ENCODE data around the gene SLC29A2. TPM values are rescaled to one million over a fixed set of nuclear protein-coding genes. Genes with fewer than 3 reads are reported as not detected.
A peak's percentile ranks its signal among the peaks of the same experiment; 100 is the strongest.
"Not testable (repeated sequence)": the region's sequence is repeated elsewhere in the genome, so short reads cannot be mapped to it uniquely, and the experiment has no call there.

SLC29A2 gene
- total RNA-seq, 2 experiments from 2014 or later: 10.3 to 10.6 TPM

- H3K4me3 Mint-ChIP-seq: no peak overlapping the region
- peaks cover 4% of the 10 kb centered on the region for H3K4me1 Mint-ChIP-seq (ENCODE audit: low read depth)
- no peaks in the 10 kb centered on the region for H3K36me3 Mint-ChIP-seq
- intact Hi-C loops (cut with micrococcal nuclease): no loop called here
- POLR2A ChIA-PET: no interaction called here
- CTCF ChIA-PET: interaction anchor here (1.1 to 4.4 kb wide), 4 partner anchors 10 to 267 kb away, joined by 4 to 25 read pairs (median 5); partner anchors contain the start of genes MRPL11 and NPAS4
- DNase-seq: no peak
- H3K27ac Mint-ChIP-seq: no peak overlapping the region
- peaks cover 37% of the 10 kb centered on the region for H3K27me3 Mint-ChIP-seq
- no peaks in the 10 kb centered on the region for H3K9me3 Mint-ChIP-seq
These were observed 39.8 kb upstream of the SLC29A2 start for GRCh38 chr11:66411323-66411722.

- CTCF ChIA-PET: interaction anchor here (0.6 to 4.9 kb wide), 6 partner anchors 7 to 273 kb away, joined by 3 to 104 read pairs (median 26); partner anchors contain the start of genes MRPL11, NPAS4 and RBM4B
- Mint-ChIP-seq H3K27me3 (peaks cover 26% of the 10 kb centered on the region), H3K9me3 (no peaks in the 10 kb centered on the region), H3K27ac (no peak overlapping the region), H3K36me3 (no peaks in the 10 kb centered on the region), H3K4me3 (no peak overlapping the region), H3K4me1 (ENCODE audit: low read depth) (peaks cover 4% of the 10 kb centered on the region)
- intact Hi-C loops (cut with micrococcal nuclease): no loop called here
- POLR2A ChIA-PET: no interaction called here
- no peak for DNase-seq
These were observed 38.6 kb upstream of the SLC29A2 start for GRCh38 chr11:66410191-66410590.

- intact Hi-C loops (cut with micrococcal nuclease): loop anchor here (2.0 kb wide), 1 partner anchor 30 kb away; the partner anchor contains the start of gene MRPL11
These were observed 37.7 kb upstream of the SLC29A2 start for GRCh38 chr11:66409226-66409625.

GRCh38 chr11:66408488-66409214, 37.1 kb upstream of the SLC29A2 start:
- DNase-seq: peak; percentile 93
- intact Hi-C loops (cut with micrococcal nuclease): loop anchor here (1.0 to 2.0 kb wide), 5 partner anchors 10 to 270 kb away; partner anchors contain the start of genes DPP3 and MRPL11
- Mint-ChIP-seq H3K27me3 (peaks cover 17% of the 10 kb centered on the region), H3K9me3 (no peaks in the 10 kb centered on the region), H3K36me3 (no peaks in the 10 kb centered on the region), H3K4me1 (ENCODE audit: low read depth) (peaks cover 4% of the 10 kb centered on the region), H3K27ac (no peak overlapping the region), H3K4me3 (peak overlapping the region; percentile 67)
- ChIA-PET CTCF (interaction anchor here (0.6 to 4.9 kb wide), 25 partner anchors 8 to 691 kb away, joined by 3 to 104 read pairs (median 4); partner anchors contain the start of genes DPP3, MRPL11, NPAS4 and PELI3), POLR2A (no interaction called here)

More at GRCh38 chr11:66409226-66409625, 37.7 kb upstream of the SLC29A2 start:
- ChIA-PET POLR2A (no interaction called here), CTCF (interaction anchor here (0.7 to 4.9 kb wide), 23 partner anchors 8 to 269 kb away, joined by 3 to 104 read pairs (median 5); partner anchors contain the start of genes DPP3, MRPL11, NPAS4 and PELI3)
- Mint-ChIP-seq H3K27ac (no peak overlapping the region), H3K4me1 (ENCODE audit: low read depth) (peaks cover 4% of the 10 kb centered on the region), H3K9me3 (no peaks in the 10 kb centered on the region), H3K4me3 (no peak overlapping the region), H3K27me3 (peaks cover 18% of the 10 kb centered on the region), H3K36me3 (no peaks in the 10 kb centered on the region)
- no peak for DNase-seq

- peaks cover 4% of the 10 kb centered on the region for H3K4me1 Mint-ChIP-seq (ENCODE audit: low read depth)
- no peaks in the 10 kb centered on the region for H3K36me3 Mint-ChIP-seq
- intact Hi-C loops (cut with micrococcal nuclease): loop anchor here (1.0 to 2.0 kb wide), 5 partner anchors 11 to 271 kb away; partner anchors contain the start of genes DPP3 and MRPL11
- H3K4me3 Mint-ChIP-seq: no peak overlapping the region
- ChIA-PET CTCF (interaction anchor here (0.7 to 4.9 kb wide), 14 partner anchors 10 to 390 kb away, joined by 3 to 104 read pairs (median 8); partner anchors contain the start of genes DPP3, MRPL11, NPAS4 and RBM4B), POLR2A (no interaction called here)
- no peaks in the 10 kb centered on the region for H3K9me3 Mint-ChIP-seq
- no peak for DNase-seq
- no peak overlapping the region for H3K27ac Mint-ChIP-seq
- peaks cover 12% of the 10 kb centered on the region for H3K27me3 Mint-ChIP-seq
These were observed 36.1 kb upstream of the SLC29A2 start for GRCh38 chr11:66407651-66408050.

- POLR2A ChIA-PET: no interaction called here
- Mint-ChIP-seq H3K27ac (no peak overlapping the region), H3K4me1 (ENCODE audit: low read depth) (no peaks in the 10 kb centered on the region), H3K9me3 (no peaks in the 10 kb centered on the region), H3K36me3 (no peaks in the 10 kb centered on the region), H3K27me3 (peaks cover 5% of the 10 kb centered on the region), H3K4me3 (no peak overlapping the region)
- CTCF ChIA-PET: no interaction called here
- intact Hi-C loops (cut with micrococcal nuclease): no loop called here
- DNase-seq: no peak
These were observed 22.4 kb upstream of the SLC29A2 start for GRCh38 chr11:66393954-66394353.

- Mint-ChIP-seq H3K4me3 (no peak overlapping the region), H3K36me3 (no peaks in the 10 kb centered on the region), H3K9me3 (no peaks in the 10 kb centered on the region), H3K27me3 (peaks cover 4% of the 10 kb centered on the region), H3K27ac (no peak overlapping the region), H3K4me1 (ENCODE audit: low read depth) (peaks cover 4% of the 10 kb centered on the region)
- POLR2A ChIA-PET: no interaction called here
- intact Hi-C loops (cut with micrococcal nuclease): no loop called here
- CTCF ChIA-PET: interaction anchor here (1.0 to 3.3 kb wide), 3 partner anchors 14 to 79 kb away, joined by 3 to 45 read pairs (median 4); no protein-coding TSS in a partner anchor
- DNase-seq: no peak
These were observed 19.8 kb upstream of the SLC29A2 start for GRCh38 chr11:66391322-66391721.

GRCh38 chr11:66388780-66389386, 17.3 kb upstream of the SLC29A2 start:
- Mint-ChIP-seq H3K4me1 (ENCODE audit: low read depth) (peaks cover 8% of the 10 kb centered on the region), H3K27me3 (peaks cover under 1% of the 10 kb centered on the region), H3K36me3 (no peaks in the 10 kb centered on the region), H3K27ac (no peak overlapping the region), H3K4me3 (no peak overlapping the region), H3K9me3 (no peaks in the 10 kb centered on the region)
- POLR2A ChIA-PET: no interaction called here
- peak; percentile 82 for DNase-seq
- intact Hi-C loops (cut with micrococcal nuclease): loop anchor here (1.0 to 5.0 kb wide), 2 partner anchors 42 to 78 kb away; partner anchors contain the start of genes B4GAT1 and BRMS1
- CTCF ChIA-PET: interaction anchor here (0.6 to 3.3 kb wide), 33 partner anchors 10 to 669 kb away, joined by 3 to 45 read pairs (median 4); partner anchors contain the start of genes MRPL11, NPAS4, PELI3 and SLC29A2

GRCh38 chr11:66386171-66387069, 14.9 kb upstream of the SLC29A2 start:
- POLR2A ChIA-PET: interaction anchor here (1.4 kb wide), 1 partner anchor 74 kb away, joined by 4 read pairs; no protein-coding TSS in a partner anchor
- Mint-ChIP-seq H3K9me3 (no peaks in the 10 kb centered on the region), H3K4me1 (ENCODE audit: low read depth) (peaks cover 8% of the 10 kb centered on the region), H3K4me3 (peak overlapping the region; percentile 1), H3K27ac (no peak overlapping the region), H3K36me3 (no peaks in the 10 kb centered on the region), H3K27me3 (peaks cover 1% of the 10 kb centered on the region)
- peak; percentile 88 for DNase-seq
- intact Hi-C loops (cut with micrococcal nuclease): loop anchor here (2.0 to 5.0 kb wide), 2 partner anchors 14 to 39 kb away; partner anchors contain the start of genes B4GAT1 and BRMS1
- CTCF ChIA-PET: interaction anchor here (0.6 to 2.8 kb wide), 43 partner anchors 9 to 590 kb away, joined by 3 to 34 read pairs (median 4); partner anchors contain the start of genes B4GAT1, BBS1, BRMS1 and CCDC87

- ChIA-PET POLR2A (interaction anchor here (0.5 kb wide), 1 partner anchor 33 kb away, joined by 3 read pairs; no protein-coding TSS in a partner anchor), CTCF (interaction anchor here (2.6 kb wide), 1 partner anchor 13 kb away, joined by 26 read pairs; the partner anchor contains the start of gene SLC29A2)
- H3K4me1 Mint-ChIP-seq (ENCODE audit: low read depth); H3K27me3 Mint-ChIP-seq; H3K9me3 Mint-ChIP-seq; H3K36me3 Mint-ChIP-seq; intact Hi-C loops (cut with micrococcal nuclease); H3K4me3 Mint-ChIP-seq; DNase-seq; H3K27ac Mint-ChIP-seq: not testable (repeated sequence)
These were observed 12.8 kb upstream of the SLC29A2 start for GRCh38 chr11:66384316-66384715.

- H3K4me1 Mint-ChIP-seq (ENCODE audit: low read depth); H3K4me3 Mint-ChIP-seq; H3K36me3 Mint-ChIP-seq; H3K27ac Mint-ChIP-seq; H3K9me3 Mint-ChIP-seq; intact Hi-C loops (cut with micrococcal nuclease); H3K27me3 Mint-ChIP-seq: not testable (repeated sequence)
- CTCF ChIA-PET: interaction anchor here (1.1 to 1.9 kb wide), 3 partner anchors 16 to 59 kb away, joined by 3 to 7 read pairs (median 7); partner anchors contain the start of gene MRPL11
- POLR2A ChIA-PET: interaction anchor here (0.8 kb wide), 1 partner anchor 8 kb away, joined by 3 read pairs; no protein-coding TSS in a partner anchor
- peak; percentile 20 for DNase-seq
These were observed 8.7 kb upstream of the SLC29A2 start for GRCh38 chr11:66380264-66380663.

Data from activated CD4-positive, alpha-beta memory T cell treated with anti-CD3 and anti-CD28 coated beads for 36 hours (primary cell).